Gastroesophageal sphincter (tissue), 4 donors: ENCODE results near the gene RGS14. TPM values are rescaled to one million over a fixed set of nuclear protein-coding genes. Genes with fewer than 3 reads are reported as not detected.

Experiments used
- ATAC-seq: fragments of 150-250 bp; one replicate; pipeline ENCODE4 v1.9.1; 2016; ENCODE audit warnings: mild to moderate bottlenecking, moderate library complexity
- H3K27ac ChIP-seq, 4 donors: fragments of 200-600 bp; sonication (generic) in 3 of 4; 1 replicate in 3 of 4; 2 replicates in 1 of 4; pipeline ENCODE4 v1.5.1; 2016 to 2019
- H3K27me3 ChIP-seq: fragments of 200-600 bp; sonication (generic); one replicate; pipeline ENCODE4 v1.5.1; 2019
- H3K36me3 ChIP-seq, 2 donors: fragments of 200-600 bp; sonication (generic); one replicate each; pipeline ENCODE4 v1.5.1; 2019; ENCODE audit warnings: control low read depth in 1 of 2
- H3K4me1 ChIP-seq, 3 donors: fragments of 200-600 bp; sonication (generic); 1 replicate in 2 of 3; 2 replicates in 1 of 3; pipeline ENCODE4 v1.5.1; 2016 to 2019; ENCODE audit warnings: control low read depth in 2 of 3
- H3K4me3 ChIP-seq, 2 donors: fragments of 200-600 bp; sonication (generic); one replicate each; pipeline ENCODE4 v1.5.1; 2019; ENCODE audit warnings: mild to moderate bottlenecking in 1 of 2, moderate library complexity in 1 of 2
- H3K9me3 ChIP-seq, 3 donors: fragments of 200-600 bp; sonication (generic); one replicate each; pipeline ENCODE4 v1.5.1; 2017 to 2019; ENCODE audit warnings: control low read depth in 2 of 3
- EP300 ChIP-seq: sonication (generic); formaldehyde crosslinking; IDR thresholded peaks from one replicate; pipeline ENCODE4 v1.6.1; 2017; ENCODE audit warnings: antibody characterized with exemption, mild to moderate bottlenecking
- POLR2A ChIP-seq, 2 donors: fragments of 450-650 bp; IDR thresholded peaks; one replicate each; pipeline ENCODE4 v1.6.1; 2017; ENCODE audit warnings: antibody characterized with exemption in 2 of 2, mild to moderate bottlenecking in 2 of 2, moderate library complexity in 1 of 2
- POLR2AphosphoS5 ChIP-seq: sonication (generic); formaldehyde crosslinking; IDR thresholded peaks from one replicate; pipeline ENCODE4 v1.6.1; 2017; ENCODE audit warnings: antibody characterized with exemption
- WGBS, 2 donors: methylation state at CpG; one replicate each; pipeline ENCODE4 v1.1.5; 2018; ENCODE audit warnings: low coverage in 1 of 2; 5-methylcytosine and 5-hydroxymethylcytosine counted together
- total RNA-seq, 4 donors: library from RNA; depleted of rRNA; stranded (reverse); fragments of >200 nt; gene quantifications; one replicate each; pipeline ENCODE4 v1.1.0, GENCODE V29; 2016
- TF ChIP-seq, protein P1 (sequence below), 4 experiments: fragments of 200-600 bp in 2 of 4; fragments of 450-650 bp in 2 of 4; sonication (generic) in 1 of 4; IDR thresholded peaks; one replicate each; pipeline ENCODE4 v1.5.1; 2017 to 2019; ENCODE audit warnings: antibody characterized with exemption in 4 of 4, mild to moderate bottlenecking in 2 of 4, moderate library complexity in 2 of 4

The RGS14 gene
- total RNA-seq, 4 donors from 2014 or later = 7.6 to 20.1 (median 13.7) TPM

DNA sequence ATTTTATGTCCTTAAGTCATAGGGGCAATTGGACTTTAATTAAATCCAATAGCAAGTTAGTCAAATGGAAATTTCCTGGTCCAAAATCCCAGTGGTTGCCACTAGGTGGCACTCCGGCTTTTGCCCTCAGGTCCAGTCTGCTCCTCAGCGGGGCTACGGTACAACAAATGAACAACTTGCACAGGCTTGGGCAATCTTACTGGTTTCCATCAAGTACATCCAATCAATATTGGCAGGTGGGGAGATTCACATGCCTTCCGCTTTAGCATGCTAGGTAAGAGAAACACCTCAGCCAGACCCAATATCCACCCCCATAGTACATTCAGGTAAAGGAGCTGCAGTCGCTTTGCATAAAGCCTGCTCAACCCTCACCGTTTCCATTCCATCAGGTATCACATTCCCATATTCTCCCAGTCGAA lies 39.8 kb upstream of the RGS14 start:
- Histone ChIP-seq H3K27me3 (no peaks in the 10 kb centered on the region), H3K4me1 (peaks cover 0 to 1% (median 0%) of the 10 kb centered on the region in 3 donors), H3K9me3 (no peaks in the 10 kb centered on the region), H3K4me3 (no peak overlapping the region), H3K27ac (no peak overlapping the region), H3K36me3 (peaks cover 0 to 16% of the 10 kb centered on the region in 2 donors)
- TF ChIP-seq, protein P1, sequence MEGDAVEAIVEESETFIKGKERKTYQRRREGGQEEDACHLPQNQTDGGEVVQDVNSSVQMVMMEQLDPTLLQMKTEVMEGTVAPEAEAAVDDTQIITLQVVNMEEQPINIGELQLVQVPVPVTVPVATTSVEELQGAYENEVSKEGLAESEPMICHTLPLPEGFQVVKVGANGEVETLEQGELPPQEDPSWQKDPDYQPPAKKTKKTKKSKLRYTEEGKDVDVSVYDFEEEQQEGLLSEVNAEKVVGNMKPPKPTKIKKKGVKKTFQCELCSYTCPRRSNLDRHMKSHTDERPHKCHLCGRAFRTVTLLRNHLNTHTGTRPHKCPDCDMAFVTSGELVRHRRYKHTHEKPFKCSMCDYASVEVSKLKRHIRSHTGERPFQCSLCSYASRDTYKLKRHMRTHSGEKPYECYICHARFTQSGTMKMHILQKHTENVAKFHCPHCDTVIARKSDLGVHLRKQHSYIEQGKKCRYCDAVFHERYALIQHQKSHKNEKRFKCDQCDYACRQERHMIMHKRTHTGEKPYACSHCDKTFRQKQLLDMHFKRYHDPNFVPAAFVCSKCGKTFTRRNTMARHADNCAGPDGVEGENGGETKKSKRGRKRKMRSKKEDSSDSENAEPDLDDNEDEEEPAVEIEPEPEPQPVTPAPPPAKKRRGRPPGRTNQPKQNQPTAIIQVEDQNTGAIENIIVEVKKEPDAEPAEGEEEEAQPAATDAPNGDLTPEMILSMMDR (IDR thresholded peaks at IDR 0.05) = peak in 3 of 4 experiments; percentile 77 to 84 (median 84)
- TF ChIP-seq POLR2AphosphoS5 = no peak
- 26 to 45% methylated on average over 4 of the region's 7 CpGs for WGBS, 2 donors
- ATAC-seq = peak; percentile 54

DNA sequence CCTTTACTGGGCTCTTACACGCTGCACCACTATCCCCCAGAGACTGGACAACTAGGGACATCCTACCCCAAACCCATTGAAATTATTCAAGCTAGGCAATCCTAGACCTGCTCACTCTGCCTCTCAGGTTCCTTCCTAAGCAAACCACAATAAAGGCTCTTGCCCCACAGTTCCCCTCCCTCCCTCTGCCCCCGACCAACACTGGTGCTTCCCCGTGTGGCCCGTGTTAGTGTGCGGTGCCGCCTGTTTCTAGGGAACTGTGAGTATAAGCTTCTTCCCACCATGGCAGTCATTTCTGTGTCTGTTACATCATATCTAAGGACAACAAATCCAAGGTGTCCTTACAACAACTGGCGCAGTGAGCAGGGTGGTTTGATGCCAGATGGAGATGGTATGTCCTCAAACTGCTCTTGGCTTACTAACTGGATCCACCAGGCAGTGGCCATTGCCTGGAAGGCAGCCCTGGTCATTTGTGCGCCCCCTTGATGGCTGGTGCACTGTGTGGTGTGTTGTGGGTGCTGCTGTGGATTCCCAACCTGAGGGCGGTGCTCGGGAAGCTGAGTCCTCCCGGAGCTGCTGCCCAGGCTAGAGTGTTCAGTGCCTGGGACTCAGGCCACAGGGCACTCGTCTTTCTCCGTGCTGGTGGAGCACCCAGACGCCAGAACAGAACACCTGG lies 37.7 kb upstream of the RGS14 start:
- H3K27me3 ChIP-seq = no peaks in the 10 kb centered on the region
- H3K4me3 ChIP-seq = no peak overlapping the region
- ATAC-seq = no peak
- TF ChIP-seq POLR2A (IDR thresholded peaks at IDR 0.05) = no peak
- no peak for TF ChIP-seq EP300
- no peak for TF ChIP-seq POLR2AphosphoS5
- TF ChIP-seq, protein P1 (IDR thresholded peaks at IDR 0.05) = no peak
- no peak overlapping the region for H3K27ac ChIP-seq
- H3K36me3 ChIP-seq = peaks cover 0 to 16% of the 10 kb centered on the region in 2 donors
- WGBS, 2 donors = 90 to 95% methylated on average over 8 to 13 of the region's 14 CpGs
- H3K9me3 ChIP-seq = no peaks in the 10 kb centered on the region
- no peaks in the 10 kb centered on the region for H3K4me1 ChIP-seq

DNA sequence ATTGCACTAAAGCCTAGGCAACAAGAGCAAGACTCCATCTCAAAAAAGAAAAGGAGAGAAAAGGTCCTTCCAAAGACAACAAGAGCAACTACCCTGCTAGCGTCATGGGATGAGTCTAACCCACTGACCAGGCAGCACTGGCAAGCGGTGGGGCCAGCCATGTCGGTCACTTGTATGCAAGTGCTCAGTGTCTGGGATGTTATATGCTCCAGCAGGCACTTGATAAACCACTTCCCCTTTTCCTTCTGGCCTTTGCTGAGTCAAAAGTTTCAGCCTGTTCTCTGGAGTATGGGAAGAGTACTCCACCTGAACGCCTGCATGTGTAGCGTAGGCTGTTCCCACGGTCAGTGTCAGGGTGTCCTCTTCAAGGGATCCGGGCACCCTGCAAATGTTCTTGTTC lies 36.8 kb upstream of the RGS14 start:
- H3K27ac ChIP-seq = no peak overlapping the region
- 77 to 81% methylated on average over 4 to 7 of the region's 7 CpGs for WGBS, 2 donors
- no peak for ATAC-seq
- H3K4me3 ChIP-seq = no peak overlapping the region
- no peaks in the 10 kb centered on the region for H3K27me3 ChIP-seq
- peaks cover 0 to 16% of the 10 kb centered on the region in 2 donors for H3K36me3 ChIP-seq
- no peaks in the 10 kb centered on the region for H3K4me1 ChIP-seq
- TF ChIP-seq POLR2AphosphoS5 (no peak), EP300 (no peak), POLR2A (IDR thresholded peaks at IDR 0.05) (no peak)
- TF ChIP-seq, protein P1 (IDR thresholded peaks at IDR 0.05) = no peak
- H3K9me3 ChIP-seq = no peaks in the 10 kb centered on the region

DNA sequence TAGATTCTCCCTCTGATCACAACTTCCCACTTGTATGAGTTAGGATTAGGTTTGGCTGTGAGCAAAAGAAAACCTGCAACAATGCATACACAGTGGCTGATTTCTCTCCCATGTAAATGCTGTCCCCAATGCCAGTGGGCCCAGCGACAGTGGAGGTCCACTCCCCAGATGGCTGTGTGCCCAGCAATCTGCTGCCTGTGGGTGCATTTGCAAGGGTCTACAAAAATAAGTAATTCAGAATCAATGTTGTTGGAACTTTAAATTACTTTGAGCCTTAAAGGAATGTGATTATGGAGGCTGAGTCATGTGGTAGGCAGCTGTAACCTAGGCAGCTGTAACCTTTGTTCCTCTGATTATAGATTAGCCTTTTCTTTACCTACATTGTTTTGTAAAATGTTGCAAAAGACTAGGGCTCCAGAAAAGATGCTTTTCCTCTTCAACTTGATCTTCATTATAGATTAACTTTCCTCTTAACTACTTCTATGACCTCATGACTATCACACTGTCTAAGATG lies 31.8 kb upstream of the RGS14 start:
- no CpG with 5 or more reads among the region's 1 CpG for WGBS, 2 donors
- no peak overlapping the region for H3K27ac ChIP-seq
- ATAC-seq = no peak
- no peaks in the 10 kb centered on the region for H3K27me3 ChIP-seq
- no peaks in the 10 kb centered on the region for H3K4me1 ChIP-seq
- H3K36me3 ChIP-seq = peaks cover 0 to 32% of the 10 kb centered on the region in 2 donors
- H3K9me3 ChIP-seq = no peaks in the 10 kb centered on the region
- TF ChIP-seq, protein P1 (IDR thresholded peaks at IDR 0.05) = no peak
- TF ChIP-seq POLR2AphosphoS5 = no peak
- no peak for TF ChIP-seq EP300
- TF ChIP-seq POLR2A (IDR thresholded peaks at IDR 0.05) = no peak
- H3K4me3 ChIP-seq = no peak overlapping the region
